A549 (cell line): Measurements from ENCODE around the gene N4BP2L2. TPM values are rescaled to one million over a fixed set of nuclear protein-coding genes. Genes with fewer than 3 reads are reported as not detected.

ENCODE experiments used
- ATAC-seq, 2 experiments: fragments of 200-7000 bp in 1 of 2; fragments of >200 bp in 1 of 2; cut with Nextera tagmentation in 1 of 2; cut with Tn5 transposase in 1 of 2; 3 replicates each; pipeline versions ENCODE4 v1.8.0 to v1.9.1; 2018 to 2020; ENCODE audit warnings: mild to moderate bottlenecking in 1 of 2, moderate library complexity in 1 of 2
- CTCF ChIA-PET: fragments of 300-600 bp; sonication (Branson Sonifier 250); formaldehyde crosslinking; extraction: SDS; loops from one replicate; lab custom pipeline; 2021; ENCODE audit warnings: antibody characterized with exemption, inconsistent platforms; lab: Yijun Ruan, JAX
- POLR2A ChIA-PET: fragments of 350-600 bp; formaldehyde crosslinking; extraction: SDS; loops from one replicate; lab custom pipeline; 2021; ENCODE audit warnings: antibody characterized with exemption, inconsistent platforms; lab: Yijun Ruan, JAX
- DNase-seq, 2 experiments: peaks; one replicate each; pipeline versions ENCODE4 v3.0.0 to v3.0.0-alpha.2; 2011 to 2016; ENCODE audit warnings: low read depth in 1 of 2, low spot score in 1 of 2
- FAIRE-seq: peaks from 2 replicates; lab custom pipeline; 2011; peaks lifted over from hg19 to GRCh38; lab: Jason Lieb, UNC
- H3K27ac ChIP-seq, 2 experiments: fragments of >200 bp; sonication (Bioruptor Twin); formaldehyde crosslinking; 3 replicates each; pipeline ENCODE4 v1.5.1; 2016 to 2017
- H3K4me1 ChIP-seq: fragments of >200 bp; sonication (Bioruptor Twin); formaldehyde crosslinking; 3 replicates; pipeline ENCODE4 v1.6.1; 2016
- H3K4me2 ChIP-seq: fragments of >200 bp; sonication (Bioruptor Twin); formaldehyde crosslinking; 3 replicates; pipeline ENCODE4 v1.6.1; 2016
- H3K4me3 ChIP-seq: fragments of >200 bp; sonication (Bioruptor Twin); formaldehyde crosslinking; 3 replicates; pipeline ENCODE4 v1.5.1; 2016
- H3K9me3 ChIP-seq: fragments of >200 bp; sonication (Bioruptor Twin); formaldehyde crosslinking; 3 replicates; pipeline ENCODE4 v1.6.1; 2016
- BHLHE40 ChIP-seq: IDR thresholded peaks from 2 replicates; pipeline ENCODE4 v1.6.1; 2012; ENCODE audit warnings: low read depth, low read length, inconsistent platforms
- CBX2 ChIP-seq: fragments of 200-600 bp; sonication (generic); IDR thresholded peaks from 2 replicates; pipeline ENCODE4 v1.6.1; 2016; ENCODE audit warnings: low read depth, mild to moderate bottlenecking, borderline replicate concordance
- CBX8 ChIP-seq: fragments of 200-600 bp; sonication (generic); IDR thresholded peaks from 2 replicates; pipeline ENCODE4 v1.6.1; 2016
- CEBPB ChIP-seq, 2 experiments: fragments of >200 bp in 1 of 2; sonication (Bioruptor Twin) in 1 of 2; formaldehyde crosslinking in 1 of 2; IDR thresholded peaks; 2 replicates each; pipeline ENCODE4 v1.6.1; 2012 to 2016
- CHD2 ChIP-seq: fragments of 150-350 bp; IDR thresholded peaks from 2 replicates; pipeline ENCODE4 v1.6.1; 2014; ENCODE audit warnings: low read length; ENCODE audit not compliant: partially characterized antibody
- CTCF ChIP-seq: fragments of >200 bp; sonication (Bioruptor Twin); formaldehyde crosslinking; IDR thresholded peaks from 3 replicates; pipeline ENCODE4 v1.5.1; 2016
- E2F6 ChIP-seq: IDR thresholded peaks from 2 replicates; pipeline ENCODE4 v1.6.1; 2012; ENCODE audit warnings: low read depth, borderline replicate concordance
- EHMT2 ChIP-seq: fragments of 200-600 bp; sonication (generic); IDR thresholded peaks from 2 replicates; pipeline ENCODE4 v1.6.1; 2016; ENCODE audit warnings: antibody characterized with exemption, low read depth, mild to moderate bottlenecking, moderate library complexity
- ELK1 ChIP-seq: fragments of 150-350 bp; IDR thresholded peaks from 2 replicates; pipeline ENCODE4 v1.6.1; 2014; ENCODE audit warnings: low read depth, mild to moderate bottlenecking, low read length
- FOSL2 ChIP-seq, 2 experiments: fragments of 450-650 bp in 1 of 2; fragments of >200 bp in 1 of 2; sonication (Bioruptor Twin) in 1 of 2; formaldehyde crosslinking; IDR thresholded peaks; 2 replicates each; pipeline versions ENCODE4 v1.5.0 to v1.6.1; 2016 to 2020; ENCODE audit warnings: mild to moderate bottlenecking in 1 of 2, moderate library complexity in 1 of 2
- GATA3 ChIP-seq: IDR thresholded peaks from 2 replicates; pipeline ENCODE4 v1.6.1; 2012; ENCODE audit warnings: borderline replicate concordance
- HMGXB4 ChIP-seq: fragments of 250-450 bp; sonication (Bioruptor Pico); IDR thresholded peaks from 2 replicates; pipeline ENCODE4 v1.5.0; 2021; ENCODE audit warnings: mild to moderate bottlenecking, moderate library complexity, borderline replicate concordance
- HOXB13 ChIP-seq: fragments of 250-450 bp; sonication (Bioruptor Pico); IDR thresholded peaks from 2 replicates; pipeline ENCODE4 v1.5.0; 2020; ENCODE audit warnings: low read depth, mild to moderate bottlenecking, moderate library complexity
- HOXB5 ChIP-seq: fragments of 250-450 bp; sonication (Bioruptor Pico); IDR thresholded peaks from 2 replicates; pipeline ENCODE4 v1.5.0; 2020; ENCODE audit warnings: mild to moderate bottlenecking, moderate library complexity
- JUNB ChIP-seq: fragments of >200 bp; sonication (Bioruptor Twin); formaldehyde crosslinking; IDR thresholded peaks from 2 replicates; pipeline ENCODE4 v1.6.1; 2016
- KDM5A ChIP-seq: fragments of 200-600 bp; sonication (generic); IDR thresholded peaks from 2 replicates; pipeline ENCODE4 v1.6.1; 2016; ENCODE audit warnings: antibody characterized with exemption, mild to moderate bottlenecking
- MAFK ChIP-seq: fragments of 450-650 bp; IDR thresholded peaks from 2 replicates; pipeline ENCODE4 v1.6.1; 2014; ENCODE audit not compliant: partially characterized antibody
- MAX ChIP-seq: IDR thresholded peaks from 2 replicates; pipeline ENCODE4 v1.6.1; 2012
- MYC ChIP-seq: IDR thresholded peaks from 2 replicates; pipeline ENCODE4 v1.6.1; 2012; ENCODE audit warnings: mild to moderate bottlenecking, inconsistent platforms, low read length, improper control_type of control experiment, borderline replicate concordance
- PBX3 ChIP-seq: IDR thresholded peaks from 2 replicates; pipeline ENCODE4 v1.6.1; 2012
- RAD21 ChIP-seq, 2 experiments: fragments of >200 bp in 1 of 2; sonication (Bioruptor Twin) in 1 of 2; formaldehyde crosslinking in 1 of 2; IDR thresholded peaks in 1 of 2; conservative IDR thresholded peaks in 1 of 2; 2 replicates in 1 of 2; 3 replicates in 1 of 2; pipeline ENCODE4 v1.6.1; 2012 to 2018; ENCODE audit warnings: inconsistent platforms in 1 of 2
- RNF2 ChIP-seq: fragments of 200-600 bp; sonication (generic); IDR thresholded peaks from 2 replicates; pipeline ENCODE4 v1.6.1; 2016; ENCODE audit warnings: low read depth, mild to moderate bottlenecking, antibody characterized with exemption, moderate library complexity, borderline replicate concordance
- TP53 ChIP-seq: fragments of 250-450 bp; sonication (Bioruptor Pico); IDR thresholded peaks from 2 replicates; pipeline ENCODE4 v1.5.0; 2021; ENCODE audit warnings: mild to moderate bottlenecking, moderate library complexity
- ZFP36 ChIP-seq: fragments of 450-650 bp; IDR thresholded peaks from 2 replicates; pipeline ENCODE4 v1.6.1; 2014; ENCODE audit warnings: borderline replicate concordance; ENCODE audit not compliant: partially characterized antibody
- ZSCAN20 ChIP-seq: fragments of 250-450 bp; sonication (Bioruptor Pico); IDR thresholded peaks from 2 replicates; pipeline ENCODE4 v1.8.0; 2022; ENCODE audit warnings: mild to moderate bottlenecking, moderate library complexity
- WGBS: methylation state at CpG from one replicate; pipeline ENCODE4 v1.1.6; 2017; ENCODE audit errors: missing lambda C conversion rate; 5-methylcytosine and 5-hydroxymethylcytosine counted together
- polyA plus RNA-seq, 4 experiments: library from polyadenylated mRNA; depleted of rRNA in 3 of 4; stranded (reverse); fragments of >200 nt; fragmentation: RNase III in 1 of 4; extraction: RNeasy Plus Mini Kit Qiagen cat#74134 plus additional on column Dnase treatment in 1 of 4; gene quantifications; 2 replicates in 3 of 4; 3 replicates in 1 of 4; pipeline ENCODE4 v1.2.3, GENCODE V29; 2011 to 2017

Gene N4BP2L2
- polyA plus RNA-seq, 2 of the 4 experiments (the other 2 are of a cell fraction), result 29.3 to 56.2 TPM

GRCh38 chr13:32511482-32511881, 27.1 kb downstream of the N4BP2L2 start:
- no peak overlapping the region for H3K4me2 ChIP-seq
- peaks cover 6% of the 10 kb centered on the region; the same call in 1 of the 3 replicates for H3K4me1 ChIP-seq
- WGBS, result 88% methylated on average over 4 of the region's 4 CpGs
- no peak for TF ChIP-seq ZFP36
- TF ChIP-seq, all 56 proteins: peak for 0
- FAIRE-seq, result no peak
- ChIA-PET CTCF (interaction anchor here (1.1 kb wide), 1 partner anchor 16 kb away, joined by 4 read pairs; no protein-coding TSS in a partner anchor), POLR2A (no interaction called here)
- no peak for ATAC-seq
- no peak overlapping the region for H3K4me3 ChIP-seq
- H3K27ac ChIP-seq, result no peak overlapping the region
- no peak for DNase-seq
- no peaks in the 10 kb centered on the region for H3K9me3 ChIP-seq

GRCh38 chr13:32504876-32505275, 33.7 kb downstream of the N4BP2L2 start:
- DNase-seq, result no peak
- no peak for TF ChIP-seq HOXB13 (CRISPR knock-in tag)
- TF ChIP-seq TP53 (CRISPR knock-in tag), result no peak
- TF ChIP-seq EHMT2, result no peak
- TF ChIP-seq CTCF, result no peak
- no peak for TF ChIP-seq RNF2
- TF ChIP-seq CEBPB (IDR thresholded peaks at IDR 0.05), result no peak
- TF ChIP-seq E2F6, result no peak
- TF ChIP-seq ZSCAN20 (CRISPR knock-in tag), result no peak
- TF ChIP-seq KDM5A, result no peak
- no peak for TF ChIP-seq RAD21 (conservative IDR thresholded peaks at IDR 0.05 in 1 of 2, IDR thresholded peaks at IDR 0.05 in 1 of 2)
- no peak for TF ChIP-seq BHLHE40
- no peak for TF ChIP-seq GATA3
- TF ChIP-seq ELK1, result no peak
- TF ChIP-seq HMGXB4, result no peak
- no peak for TF ChIP-seq CHD2
- TF ChIP-seq JUNB, result no peak
- no peak for TF ChIP-seq MYC
- no peak for TF ChIP-seq MAFK
- no peaks in the 10 kb centered on the region for H3K4me1 ChIP-seq
- H3K9me3 ChIP-seq, result no peaks in the 10 kb centered on the region
- no peak for ATAC-seq
- ChIA-PET POLR2A (no interaction called here), CTCF (no interaction called here)
- FAIRE-seq, result no peak
- WGBS, result 93% methylated on average over 2 of the region's 2 CpGs
- H3K4me2 ChIP-seq, result no peak overlapping the region
- no peak overlapping the region for H3K4me3 ChIP-seq
- H3K27ac ChIP-seq, result no peak overlapping the region

- no peaks in the 10 kb centered on the region for H3K4me1 ChIP-seq
- FAIRE-seq (no peak), ATAC-seq (no peak), DNase-seq (no peak)
- no peak for TF ChIP-seq BHLHE40
- no peak for TF ChIP-seq CEBPB (IDR thresholded peaks at IDR 0.05)
- TF ChIP-seq MAX, result no peak
- TF ChIP-seq ZFP36, result no peak
- no peak for TF ChIP-seq PBX3
- no peak for TF ChIP-seq FOSL2 (IDR thresholded peaks at IDR 0.05)
- TF ChIP-seq FOSL2 (CRISPR knock-in tag; IDR thresholded peaks at IDR 0.05), result no peak
- TF ChIP-seq ZSCAN20 (CRISPR knock-in tag), result no peak
- no peak for TF ChIP-seq RAD21 (conservative IDR thresholded peaks at IDR 0.05 in 1 of 2, IDR thresholded peaks at IDR 0.05 in 1 of 2)
- TF ChIP-seq TP53 (CRISPR knock-in tag), result no peak
- no peak for TF ChIP-seq CBX8
- TF ChIP-seq MAFK, result no peak
- TF ChIP-seq KDM5A, result no peak
- TF ChIP-seq CBX2, result no peak
- TF ChIP-seq HOXB5 (CRISPR knock-in tag), result no peak
- H3K9me3 ChIP-seq, result no peaks in the 10 kb centered on the region
- ChIA-PET POLR2A (no interaction called here), CTCF (no interaction called here)
- H3K27ac ChIP-seq, result no peak overlapping the region
- H3K4me2 ChIP-seq, result no peak overlapping the region
- 62% methylated on average over 1 of the region's 1 CpG for WGBS
- H3K4me3 ChIP-seq, result no peak overlapping the region
Observed at GRCh38 chr13:32504263-32504662, 34.3 kb downstream of the N4BP2L2 start.
